NCI-H2029 (cell line): Measurements from ENCODE around the gene ESR2.

Source experiments
- DNase-seq: peaks from one replicate; lab custom pipeline; 2025; lab: John Stamatoyannopoulos, UW

ESR2 gene

GRCh38 chr14:64035143-64035542, 259.0 kb downstream of the ESR2 start:
- DNase-seq: no peak
